Islet of Langerhans (tissue), 1 donor: ENCODE results near the gene SEC24A.
"Not testable (repeated sequence)": the region's sequence is repeated elsewhere in the genome, so short reads cannot be mapped to it uniquely, and the experiment has no call there.

ENCODE experiments used
- FAIRE-seq: peaks from one replicate; lab custom pipeline; 2011; peaks lifted over from hg19 to GRCh38; lab: Jason Lieb, UNC

SEC24A gene

GRCh38 chr5:134648425-134649162 lies at the start of gene SEC24A:
Gene SEC24A, plus strand, starts transcription at chr5:134648785. Its CDS starts 292 bp downstream, at chr5:134649077.
- FAIRE-seq, result no peak

- not testable (repeated sequence) for FAIRE-seq
Measured at GRCh38 chr5:134599820-134600219, 48.8 kb upstream of the SEC24A start.

GRCh38 chr5:134600600-134600999 lies 48.0 kb upstream of the SEC24A start:
- FAIRE-seq, result no peak

DNA sequence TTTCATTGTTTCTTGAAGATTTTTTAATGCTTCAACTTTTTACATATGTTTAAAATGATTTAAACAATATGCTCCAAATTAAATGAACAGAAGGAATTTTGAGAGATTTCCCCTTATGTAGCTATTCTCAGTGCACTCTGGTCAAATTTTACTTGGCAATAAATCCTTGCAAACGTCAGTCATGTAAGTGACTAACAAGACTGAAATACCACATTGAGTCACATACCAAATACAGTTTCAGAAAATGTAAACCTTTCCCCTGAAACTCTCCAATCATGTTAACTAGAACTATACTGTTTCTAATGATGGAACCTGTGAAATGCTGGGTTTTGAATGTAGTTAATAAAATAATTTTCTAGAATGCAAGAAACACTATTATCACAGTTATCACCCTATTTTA lies 45.5 kb upstream of the SEC24A start:
- no peak for FAIRE-seq

- FAIRE-seq, result peak; percentile 33
Measured at GRCh38 chr5:134604908-134605307, 43.7 kb upstream of the SEC24A start.

DNA sequence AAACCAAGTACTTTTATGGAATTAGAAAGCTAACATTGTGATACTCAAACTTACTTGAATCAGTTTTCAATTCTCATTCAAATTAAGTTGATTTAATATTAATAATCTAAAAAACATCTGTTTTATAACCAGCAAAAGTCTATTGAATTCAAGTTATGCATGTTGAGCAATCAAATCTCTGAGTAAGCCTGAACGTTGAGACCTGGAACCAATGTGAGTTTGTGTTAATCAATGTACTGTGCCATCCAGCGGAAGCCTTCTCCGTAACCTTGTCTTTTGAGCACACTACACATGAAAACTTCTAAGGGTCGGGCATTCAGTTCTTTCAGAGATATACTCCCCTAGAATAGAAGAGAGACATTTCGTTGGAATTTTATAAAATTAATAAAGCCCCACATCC lies 41.9 kb upstream of the SEC24A start:
- FAIRE-seq, result peak; percentile 53

GRCh38 chr5:134608555-134608954 lies 40.0 kb upstream of the SEC24A start:
- FAIRE-seq, result no peak

- FAIRE-seq, result no peak
Measured at GRCh38 chr5:134609232-134609851, 39.2 kb upstream of the SEC24A start.

- no peak for FAIRE-seq
Measured at GRCh38 chr5:134610725-134611124, 37.9 kb upstream of the SEC24A start.

DNA sequence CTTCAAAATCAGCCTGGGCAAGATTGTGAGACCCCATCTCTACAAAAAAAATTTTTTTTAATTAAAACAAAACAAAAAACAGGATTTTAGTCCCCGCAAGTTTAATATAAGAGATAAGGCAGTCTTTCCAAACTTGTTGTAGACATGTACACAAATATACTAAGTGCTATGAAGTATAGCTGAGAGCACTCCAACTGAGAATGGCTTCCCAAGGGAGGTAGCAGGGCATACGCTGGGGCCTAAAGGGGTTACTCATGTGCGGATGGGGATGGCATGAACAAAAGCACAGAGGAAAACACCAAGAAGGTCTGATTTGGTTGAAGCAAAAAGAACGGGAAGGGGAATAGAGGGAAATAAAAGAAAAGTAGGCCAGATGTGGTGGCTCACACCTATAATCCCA lies 37.1 kb upstream of the SEC24A start:
- no peak for FAIRE-seq

DNA sequence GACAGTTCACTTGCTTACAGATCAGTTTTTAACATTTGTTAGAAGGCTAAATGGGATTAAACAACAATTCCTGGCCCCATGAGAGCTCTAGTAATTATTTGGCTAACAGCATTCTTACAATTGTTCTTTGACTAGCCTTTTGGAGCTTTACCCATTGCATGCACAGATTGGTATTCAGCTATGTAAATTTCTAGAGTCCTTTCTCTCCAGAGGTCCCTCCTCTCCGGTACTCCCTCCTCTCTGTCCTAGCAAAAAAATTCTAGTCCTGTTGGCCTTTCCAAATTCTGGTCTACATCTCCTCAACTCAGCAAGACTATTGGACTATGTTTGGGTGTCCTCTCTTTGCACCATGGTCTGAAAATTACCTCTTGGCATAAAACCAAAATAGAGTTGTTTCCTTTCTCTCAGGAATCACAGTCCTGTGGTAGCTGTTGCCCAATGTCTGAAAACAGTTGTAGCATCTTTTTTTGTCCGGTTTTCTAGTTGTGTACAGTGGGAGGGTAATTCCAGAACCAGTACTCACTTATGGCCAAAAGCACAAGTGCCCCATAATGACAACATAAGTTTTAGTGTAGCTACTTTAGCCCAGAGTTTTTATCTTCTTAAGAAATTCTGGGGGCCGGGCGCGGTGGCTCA lies 34.0 kb upstream of the SEC24A start:
- no peak for FAIRE-seq

DNA sequence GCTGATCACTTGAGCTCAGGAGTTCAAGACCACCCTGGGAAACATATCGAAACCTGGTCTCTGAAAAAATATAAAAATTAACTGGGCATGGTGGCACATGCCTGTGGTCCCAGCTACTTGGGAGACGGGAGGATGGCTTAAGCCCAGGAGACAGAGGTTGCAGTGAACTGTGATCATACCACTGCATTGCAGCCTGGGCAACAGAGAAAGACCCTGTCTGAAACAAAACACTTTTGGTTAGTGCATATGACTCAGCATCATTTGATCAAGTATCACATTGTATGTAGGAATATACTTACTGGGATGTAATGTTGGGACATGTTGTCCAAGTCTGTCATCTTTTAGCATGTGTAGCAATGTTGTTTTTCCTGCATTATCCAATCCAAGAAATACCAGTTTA lies 28.0 kb upstream of the SEC24A start:
- no peak for FAIRE-seq

- FAIRE-seq, result no peak
Measured at GRCh38 chr5:134625559-134625958, 23.0 kb upstream of the SEC24A start.

DNA sequence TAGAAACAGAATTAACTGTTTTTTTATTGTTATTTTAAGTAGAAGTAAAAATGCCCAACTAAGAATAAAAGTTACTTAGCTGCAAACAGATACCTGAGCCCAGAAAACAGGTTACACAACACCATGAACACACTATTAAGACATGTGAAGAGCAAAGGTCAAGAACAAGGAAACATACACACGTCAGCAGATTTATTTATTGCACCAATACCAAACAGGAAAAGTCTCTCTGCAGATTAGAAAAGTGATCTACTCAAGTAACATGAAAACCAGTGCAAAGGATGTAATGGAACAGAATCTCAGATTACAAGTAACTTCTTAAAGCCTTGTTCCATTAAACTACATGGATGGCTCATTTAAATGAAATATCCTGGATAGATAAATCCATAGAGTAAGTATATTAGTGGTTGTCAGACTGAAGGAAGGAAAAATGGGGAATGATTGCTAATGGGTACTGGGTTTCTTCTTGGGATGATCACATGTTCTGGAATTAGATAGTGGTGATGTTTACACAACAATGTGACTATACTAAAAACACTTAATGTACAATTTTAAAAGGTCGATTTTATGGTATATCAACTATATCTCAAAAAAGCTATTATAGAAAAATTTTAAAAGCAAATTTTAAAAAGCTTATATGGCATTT lies 22.1 kb upstream of the SEC24A start:
- FAIRE-seq, result peak; percentile 65

DNA sequence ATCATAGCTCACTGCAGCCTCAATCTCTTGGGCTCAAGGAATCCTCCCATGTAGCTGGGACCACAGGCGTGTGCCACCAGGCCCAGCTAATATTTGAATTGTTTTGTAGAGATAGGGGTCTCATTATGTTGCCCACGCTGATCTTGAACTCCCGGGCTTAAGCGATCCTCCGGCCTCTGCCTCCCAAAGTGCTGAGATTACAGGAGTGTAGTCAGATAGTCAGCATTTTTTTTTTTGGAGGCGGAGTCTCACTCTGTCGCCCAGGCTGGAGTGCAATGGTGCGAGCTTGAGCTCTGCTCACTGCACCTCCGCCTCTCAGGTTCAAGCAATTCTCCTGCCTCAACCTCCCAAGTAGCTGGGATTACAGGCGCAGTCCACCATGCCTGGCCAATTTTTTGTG lies 14.4 kb upstream of the SEC24A start:
- FAIRE-seq, result no peak

DNA sequence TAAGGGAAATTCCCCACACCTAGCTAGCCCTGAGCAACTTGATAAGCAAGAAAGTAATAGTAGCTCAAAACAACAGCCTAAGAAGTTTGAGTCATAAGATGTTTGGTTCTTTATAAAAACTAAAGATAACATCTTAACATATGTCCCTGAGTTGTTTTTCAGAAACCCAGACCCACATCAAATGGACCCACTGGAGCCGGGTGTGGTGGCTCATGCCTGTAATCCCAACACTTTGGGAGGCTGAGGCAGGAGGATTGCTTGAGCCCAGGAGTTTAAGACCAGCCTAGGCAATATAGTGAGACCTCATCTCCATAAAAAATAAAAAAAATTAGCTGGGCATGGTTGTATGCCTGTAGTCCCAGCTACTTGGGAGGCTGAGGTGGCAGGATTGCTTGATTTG lies 13.2 kb upstream of the SEC24A start:
- not testable (repeated sequence) for FAIRE-seq

DNA sequence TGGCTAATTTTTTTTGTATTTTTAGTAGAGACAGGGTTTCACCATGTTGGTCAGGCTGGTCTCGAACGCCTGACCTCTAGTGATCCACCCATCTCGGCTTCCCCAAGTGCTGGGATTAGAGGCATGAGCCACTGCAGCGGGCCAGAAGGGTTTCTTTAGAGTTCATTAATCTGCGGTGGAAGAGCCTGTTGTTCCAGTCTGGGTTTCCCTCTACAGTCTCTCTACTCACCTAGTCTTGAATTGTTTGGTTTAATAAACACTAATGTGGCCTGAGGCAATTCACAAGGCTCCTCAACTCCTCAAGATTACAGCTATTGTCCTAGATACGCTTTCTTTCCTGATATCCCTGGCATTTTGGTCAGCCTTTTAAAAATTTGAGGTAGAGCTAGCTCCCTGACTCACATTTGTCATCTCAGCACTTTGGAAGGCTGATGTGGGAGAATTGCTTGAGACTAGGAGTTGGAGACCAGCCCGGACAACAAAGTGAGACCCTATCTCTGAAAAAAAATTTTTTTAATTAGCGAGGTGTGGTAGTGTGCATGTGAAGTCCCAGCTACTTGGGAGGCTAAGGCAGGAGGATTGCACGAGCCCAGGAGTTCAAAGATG lies 11.4 kb upstream of the SEC24A start:
- FAIRE-seq, result no peak

- no peak for FAIRE-seq
Measured at GRCh38 chr5:134638760-134639201, 9.8 kb upstream of the SEC24A start.

- no peak for FAIRE-seq
Measured at GRCh38 chr5:134642931-134643530, 5.6 kb upstream of the SEC24A start.

- peak; percentile 79 for FAIRE-seq
Measured at GRCh38 chr5:134647750-134648424, 698 bp upstream of the SEC24A start.

- no peak for FAIRE-seq
Measured at GRCh38 chr5:134649163-134649835, 714 bp downstream of the SEC24A start.
